HG03442 (cell line): Measurements from ENCODE around the gene DNPH1.
A peak's percentile ranks its signal among the peaks of the same experiment; 100 is the strongest.

Source experiments
- ATAC-seq: cut with Tn5 transposase; IDR thresholded peaks from one replicate; pipeline ENCODE4 v1.9.1; 2021; ENCODE audit warnings: mild to moderate bottlenecking, moderate library complexity; ENCODE audit not compliant: unreplicated experiment

DNPH1 gene

GRCh38 chr6:43228951-43229802 is at the start of gene DNPH1:
Gene DNPH1, minus strand, starts transcription at chr6:43229481. Its CDS starts 25 bp downstream, at chr6:43229456.
- peak; percentile 70 for ATAC-seq

GRCh38 chr6:43278524-43279078 is 49.3 kb upstream of the DNPH1 start:
- no peak for ATAC-seq

GRCh38 chr6:43277643-43278523 is 48.6 kb upstream of the DNPH1 start:
- ATAC-seq = no peak

GRCh38 chr6:43277306-43277642 is 48.0 kb upstream of the DNPH1 start:
- no peak for ATAC-seq

- no peak for ATAC-seq
Observed at GRCh38 chr6:43276577-43277305, 47.5 kb upstream of the DNPH1 start.

GRCh38 chr6:43275801-43276576 is 46.7 kb upstream of the DNPH1 start:
- ATAC-seq = no peak

- no peak for ATAC-seq
Observed at GRCh38 chr6:43274916-43275597, 45.8 kb upstream of the DNPH1 start.

GRCh38 chr6:43274127-43274915 is 45.0 kb upstream of the DNPH1 start:
- no peak for ATAC-seq

GRCh38 chr6:43273707-43274106 is 44.4 kb upstream of the DNPH1 start:
- no peak for ATAC-seq

GRCh38 chr6:43271944-43272343 is 42.7 kb upstream of the DNPH1 start:
- ATAC-seq = no peak

GRCh38 chr6:43271103-43271815 is 42.0 kb upstream of the DNPH1 start:
- no peak for ATAC-seq

- no peak for ATAC-seq
Observed at GRCh38 chr6:43269273-43270007, 40.2 kb upstream of the DNPH1 start.

- no peak for ATAC-seq
Observed at GRCh38 chr6:43268782-43269272, 39.5 kb upstream of the DNPH1 start.

- no peak for ATAC-seq
Observed at GRCh38 chr6:43268355-43268700, 39.0 kb upstream of the DNPH1 start.

- no peak for ATAC-seq
Observed at GRCh38 chr6:43267619-43268354, 38.5 kb upstream of the DNPH1 start.

GRCh38 chr6:43265564-43265963 is 36.3 kb upstream of the DNPH1 start:
- no peak for ATAC-seq
